ENCODE data around the gene FBLN1.
"Not testable (repeated sequence)": the region's sequence is repeated elsewhere in the genome, so short reads cannot be mapped to it uniquely, and the experiment has no call there.

The FBLN1 gene

GRCh38 chr22:45612940-45613339, 110.3 kb downstream of the FBLN1 start:
- DNase-seq (ENCODE audit: low spot score), result no peak

DNA sequence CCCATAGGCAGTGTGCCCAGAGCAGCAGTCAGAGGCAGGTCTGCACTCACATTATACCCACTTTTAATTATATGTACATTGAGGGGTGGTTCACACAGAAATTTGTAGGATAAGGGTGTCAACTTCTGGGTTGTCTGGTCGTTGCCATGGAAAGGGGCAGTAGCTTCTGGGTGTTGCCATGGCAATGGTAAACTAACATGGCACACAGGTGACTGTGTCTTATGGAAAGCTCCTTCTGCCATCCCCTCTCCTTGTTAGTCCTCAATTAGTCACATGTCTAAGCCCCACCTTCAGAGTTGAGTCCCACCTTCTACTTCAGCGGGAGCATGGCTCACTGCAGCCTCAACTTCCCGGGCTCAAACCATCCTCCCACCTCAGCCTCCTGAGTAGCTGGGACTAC, 112.7 kb downstream of the FBLN1 start:
- no peak for DNase-seq (ENCODE audit: low spot score)

GRCh38 chr22:45616432-45616831, 113.7 kb downstream of the FBLN1 start:
- no peak for DNase-seq (ENCODE audit: low spot score)

DNA sequence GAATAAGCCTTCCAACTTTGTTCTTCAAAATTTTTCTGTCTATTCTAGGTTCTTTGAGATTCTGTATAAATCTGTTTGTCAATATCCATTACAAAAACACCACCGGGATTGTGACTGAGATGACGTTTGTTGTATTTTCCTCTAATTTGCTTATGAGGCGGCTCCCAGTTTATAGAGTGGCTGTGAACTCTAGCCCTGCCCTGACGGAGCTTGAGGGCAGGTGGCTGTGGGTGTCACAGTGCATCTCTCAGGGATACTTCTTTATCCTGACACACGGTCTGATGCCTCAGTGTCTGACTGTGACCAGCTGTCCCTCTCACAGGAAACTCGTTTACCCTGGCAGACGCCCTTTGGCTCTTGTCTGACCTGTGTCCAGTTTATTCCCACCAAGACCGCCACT, 115.3 kb downstream of the FBLN1 start:
- DNase-seq (ENCODE audit: low spot score), result no peak

- DNase-seq (ENCODE audit: low spot score), result no peak
Observed at GRCh38 chr22:45620706-45621105, 118.0 kb downstream of the FBLN1 start.

DNA sequence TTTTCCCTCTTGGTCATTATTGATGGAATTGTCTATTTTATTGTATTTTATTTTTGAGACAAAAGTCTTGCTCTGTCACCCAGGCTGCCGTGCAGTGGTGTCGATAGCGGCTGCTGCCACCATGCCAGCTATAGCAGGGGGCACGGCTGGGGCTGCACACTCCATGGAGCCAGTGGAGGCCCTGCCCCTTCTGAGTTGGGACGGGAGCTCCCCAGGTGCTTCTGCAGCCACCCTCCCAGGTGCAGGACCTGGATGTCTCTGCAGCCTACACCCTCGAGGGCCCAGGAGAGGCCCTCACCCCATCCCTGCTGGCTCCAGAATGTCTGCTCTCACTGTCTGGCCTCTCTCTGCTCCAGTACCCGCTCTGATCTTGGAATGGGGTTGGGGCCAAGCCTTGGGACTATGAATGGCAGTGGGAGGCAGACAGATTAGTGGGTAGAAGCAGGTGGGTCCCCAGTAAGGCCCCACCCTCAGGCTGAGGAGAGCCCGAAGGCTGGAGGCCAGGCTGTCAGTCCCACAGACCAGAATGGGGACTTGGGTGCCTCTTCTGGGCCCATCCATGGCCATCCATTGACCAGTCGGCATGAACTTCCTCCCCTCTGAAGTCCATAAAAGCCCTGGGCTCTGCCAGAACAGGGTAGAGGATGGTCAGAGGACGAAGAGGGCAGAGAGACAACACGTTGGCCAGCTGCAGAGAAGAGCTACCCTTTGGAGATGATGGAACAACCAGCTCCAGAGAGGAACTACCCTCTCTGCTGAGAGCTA, 119.3 kb downstream of the FBLN1 start:
- no peak for DNase-seq (ENCODE audit: low spot score)

DNA sequence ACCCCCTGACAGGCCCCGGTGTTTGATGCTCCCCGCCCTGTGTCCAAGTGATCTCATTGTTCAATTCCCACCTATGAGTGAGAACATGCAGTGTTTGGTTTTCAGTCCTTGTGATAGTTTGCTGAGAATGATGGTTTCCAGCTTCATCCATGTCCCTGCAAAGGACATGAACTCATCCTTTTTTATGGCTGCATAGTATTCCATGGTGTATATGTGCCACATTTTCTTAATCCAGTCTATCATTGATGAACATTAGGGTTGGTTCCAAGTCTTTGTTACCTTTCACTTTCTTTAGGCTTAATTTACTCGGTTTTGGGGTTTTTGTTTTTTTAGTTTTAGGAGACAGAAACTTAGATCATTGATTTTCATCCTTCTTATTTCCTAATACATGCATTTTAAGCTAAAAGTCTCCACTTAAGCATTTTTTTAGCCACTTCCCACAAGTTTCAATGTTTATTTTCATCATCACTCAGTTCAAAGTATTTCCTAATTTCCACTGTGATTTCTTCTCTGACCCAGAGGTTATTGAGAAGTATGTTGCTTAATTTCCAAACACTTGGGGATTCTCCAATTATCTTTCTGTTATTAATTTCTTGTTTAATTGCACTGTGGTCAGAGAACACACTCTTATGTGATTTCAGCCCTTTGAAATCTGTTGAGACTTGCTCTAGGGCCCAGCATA, 120.9 kb downstream of the FBLN1 start:
- DNase-seq (ENCODE audit: low spot score), result not testable (repeated sequence)

GRCh38 chr22:45626198-45626651, 123.5 kb downstream of the FBLN1 start:
- DNase-seq (ENCODE audit: low spot score), result no peak

GRCh38 chr22:45627489-45628233, 125.0 kb downstream of the FBLN1 start:
- no peak for DNase-seq (ENCODE audit: low spot score)

- no peak for DNase-seq (ENCODE audit: low spot score)
Observed at GRCh38 chr22:45628515-45628914, 125.8 kb downstream of the FBLN1 start.

DNA sequence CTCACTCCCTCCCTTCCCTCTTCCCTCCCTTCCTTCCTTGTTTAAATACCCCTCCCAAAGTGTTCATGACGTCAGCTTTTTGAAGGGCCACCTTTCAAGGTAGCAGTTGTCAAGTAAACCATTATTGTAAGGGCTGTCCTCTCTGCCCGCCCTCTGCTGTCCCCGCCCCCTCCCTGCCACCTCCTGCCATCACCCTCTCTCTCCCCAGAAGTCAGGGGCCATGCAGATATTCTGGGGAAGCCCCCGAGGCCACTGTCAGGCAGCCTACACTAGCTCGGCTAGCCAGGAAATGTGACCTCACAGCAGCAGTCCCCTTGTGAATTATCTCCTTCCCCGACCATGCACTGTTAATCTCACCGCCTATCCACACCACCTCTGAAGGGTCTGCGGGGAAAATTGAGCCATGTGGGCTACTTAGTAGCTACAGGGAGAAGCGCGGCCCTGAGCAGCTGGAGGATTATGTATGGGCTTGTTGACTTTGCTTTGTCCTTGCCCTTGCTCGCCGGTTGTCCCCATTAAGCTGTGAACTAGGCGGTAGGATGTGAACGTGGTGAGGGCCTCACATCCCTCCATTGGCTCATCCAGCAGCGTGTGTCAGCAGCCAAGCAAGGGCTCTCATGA, 126.9 kb downstream of the FBLN1 start:
- no peak for DNase-seq (ENCODE audit: low spot score)

DNA sequence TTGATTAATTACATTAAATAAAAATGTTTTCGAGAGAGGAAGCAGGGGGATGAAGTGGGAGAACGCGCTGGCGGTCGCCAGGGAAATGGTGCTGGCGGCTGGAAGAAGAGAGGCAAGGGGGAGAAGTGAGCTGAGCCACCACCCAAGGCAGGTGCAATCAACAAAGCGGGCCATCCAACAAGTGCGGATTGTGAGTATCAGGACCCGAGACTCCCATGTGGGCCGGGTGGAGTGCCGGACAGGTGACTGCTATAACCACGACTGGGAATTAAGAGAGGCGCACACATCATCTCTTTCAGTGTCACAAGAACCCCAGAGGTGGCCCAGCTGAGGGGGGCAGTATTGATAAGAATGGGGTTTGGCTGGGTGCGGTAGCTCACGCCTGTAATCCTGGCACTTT, 127.8 kb downstream of the FBLN1 start:
- no peak for DNase-seq (ENCODE audit: low spot score)

DNA sequence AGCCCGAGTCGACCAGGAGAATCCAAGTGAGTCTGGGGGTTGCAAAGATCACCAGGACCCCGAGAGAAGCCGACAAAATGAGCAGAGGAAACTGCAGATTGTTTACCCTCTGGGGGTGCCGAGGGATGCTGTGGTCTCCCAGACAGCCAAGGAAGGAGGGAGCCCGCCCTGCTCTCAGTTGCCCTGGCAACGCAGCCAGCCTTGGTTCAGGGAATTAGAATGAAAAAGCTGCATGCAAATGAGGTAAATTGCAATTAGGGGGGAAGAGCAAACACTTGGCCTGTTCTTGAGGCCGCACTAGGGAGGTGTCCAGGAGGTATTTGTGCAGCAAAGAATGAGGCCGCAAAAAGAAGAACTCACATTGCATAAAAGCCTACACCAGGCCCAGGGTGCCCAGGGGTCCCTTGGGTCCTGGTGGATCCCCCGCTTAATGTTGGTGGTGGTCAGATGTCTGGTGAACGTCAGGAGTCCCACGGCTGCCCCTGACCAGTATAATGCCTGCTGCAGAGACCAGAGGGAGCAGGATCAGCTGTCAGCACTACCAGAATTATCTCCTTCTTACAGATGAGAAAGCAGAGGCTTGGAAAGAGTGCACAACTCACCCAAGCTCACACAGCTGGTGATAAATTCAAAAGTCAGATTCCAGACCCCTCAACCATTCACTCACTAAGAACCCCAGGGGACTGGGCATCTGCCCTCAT, 128.6 kb downstream of the FBLN1 start:
- DNase-seq (ENCODE audit: low spot score), result no peak

DNA sequence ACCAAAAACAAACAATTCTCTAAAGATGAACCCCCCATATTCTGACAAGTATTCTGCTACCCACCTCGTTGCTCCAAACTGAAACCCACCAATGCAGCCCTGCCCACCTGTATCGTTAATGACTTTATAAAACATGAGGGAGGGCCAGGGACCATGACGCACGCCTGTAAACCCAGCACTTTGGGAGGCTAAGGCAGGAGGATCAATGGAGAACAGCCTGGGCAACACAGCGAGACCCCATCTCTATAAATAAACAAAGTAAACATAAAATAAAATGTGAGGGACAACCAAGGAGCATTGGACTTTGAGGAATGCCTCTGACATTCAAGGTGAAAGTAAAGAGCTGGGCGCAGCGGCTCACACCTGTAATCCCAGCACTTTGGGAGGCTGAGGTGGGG, 129.2 kb downstream of the FBLN1 start:
- DNase-seq (ENCODE audit: low spot score), result no peak

DNA sequence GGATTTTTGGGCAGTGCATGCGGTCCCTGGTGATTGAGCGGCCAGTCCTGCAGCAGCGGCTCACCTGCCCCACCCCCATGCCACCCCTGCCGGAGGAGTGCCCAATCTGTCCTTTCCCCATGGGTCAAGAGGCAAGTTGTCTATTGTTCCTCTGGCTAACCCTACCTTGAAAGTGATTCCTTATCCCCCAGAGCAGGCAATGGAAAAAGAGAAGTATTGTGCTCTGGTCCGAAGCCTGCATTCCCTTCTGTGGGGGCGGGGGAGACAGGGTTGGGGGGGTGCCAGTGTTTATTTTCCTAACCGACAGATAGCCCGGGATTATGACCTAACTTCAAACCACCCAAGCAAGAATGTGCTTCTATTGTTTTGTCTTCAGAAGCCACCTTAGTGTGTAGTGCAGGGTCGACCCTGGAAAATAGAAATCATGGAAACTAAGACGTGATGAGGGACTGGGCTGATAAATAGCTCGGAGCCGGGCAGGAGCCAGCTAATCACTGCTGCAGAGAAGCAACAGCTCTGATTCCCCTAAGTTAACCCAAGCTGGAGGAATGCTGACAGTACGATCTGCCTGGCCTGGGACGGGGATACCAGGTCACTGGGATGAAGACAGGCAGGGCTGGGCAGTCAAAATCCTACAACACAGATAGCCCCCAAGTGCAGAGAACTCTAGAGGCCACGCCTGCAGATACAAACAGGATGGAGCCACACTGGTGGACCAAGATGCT, 130.3 kb downstream of the FBLN1 start:
- DNase-seq (ENCODE audit: low spot score), result no peak

DNA sequence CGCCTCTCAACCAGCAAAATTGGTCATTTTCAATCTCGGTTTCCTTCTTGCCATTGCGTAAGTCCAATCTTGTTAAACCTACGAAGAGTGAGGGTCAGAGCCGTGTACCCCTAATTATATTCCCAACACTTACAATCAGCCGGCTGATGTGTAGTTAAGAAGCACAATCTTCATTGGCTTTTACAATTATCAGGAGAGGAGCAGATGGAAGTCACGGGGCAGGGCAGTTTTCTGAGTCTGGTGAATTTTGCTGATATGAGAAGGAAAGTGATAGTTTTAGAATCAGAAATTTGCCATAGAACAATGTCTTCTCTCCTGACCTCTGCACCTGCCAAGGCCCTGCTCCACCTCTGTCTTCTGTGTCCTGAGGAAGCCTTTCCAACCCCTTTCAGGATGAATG, 134.0 kb downstream of the FBLN1 start:
- DNase-seq (ENCODE audit: low spot score), result no peak

GRCh38 chr22:45638197-45638596, 135.5 kb downstream of the FBLN1 start:
- no peak for DNase-seq (ENCODE audit: low spot score)

GRCh38 chr22:45638834-45639746, 136.4 kb downstream of the FBLN1 start:
- peak; percentile 85 for DNase-seq (ENCODE audit: low spot score)

DNA sequence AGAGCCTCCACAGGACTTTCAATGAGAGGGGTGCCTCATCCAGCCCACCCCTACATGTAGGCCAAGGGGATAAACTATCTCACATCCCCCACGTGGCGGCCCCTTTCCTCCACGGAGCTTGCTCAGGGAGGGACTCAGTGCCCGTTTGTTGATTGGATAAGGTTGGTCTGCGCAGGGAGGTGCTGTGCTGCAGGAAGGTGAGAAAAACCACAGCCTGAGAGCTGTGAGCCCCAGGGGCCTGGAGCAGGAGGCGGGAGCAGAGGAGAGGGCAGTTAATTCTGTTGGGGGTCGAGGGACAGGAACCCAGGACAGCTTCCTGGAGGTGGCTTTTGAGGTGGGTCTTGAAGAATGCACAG, 137.0 kb downstream of the FBLN1 start:
- no peak for DNase-seq (ENCODE audit: low spot score)

DNA sequence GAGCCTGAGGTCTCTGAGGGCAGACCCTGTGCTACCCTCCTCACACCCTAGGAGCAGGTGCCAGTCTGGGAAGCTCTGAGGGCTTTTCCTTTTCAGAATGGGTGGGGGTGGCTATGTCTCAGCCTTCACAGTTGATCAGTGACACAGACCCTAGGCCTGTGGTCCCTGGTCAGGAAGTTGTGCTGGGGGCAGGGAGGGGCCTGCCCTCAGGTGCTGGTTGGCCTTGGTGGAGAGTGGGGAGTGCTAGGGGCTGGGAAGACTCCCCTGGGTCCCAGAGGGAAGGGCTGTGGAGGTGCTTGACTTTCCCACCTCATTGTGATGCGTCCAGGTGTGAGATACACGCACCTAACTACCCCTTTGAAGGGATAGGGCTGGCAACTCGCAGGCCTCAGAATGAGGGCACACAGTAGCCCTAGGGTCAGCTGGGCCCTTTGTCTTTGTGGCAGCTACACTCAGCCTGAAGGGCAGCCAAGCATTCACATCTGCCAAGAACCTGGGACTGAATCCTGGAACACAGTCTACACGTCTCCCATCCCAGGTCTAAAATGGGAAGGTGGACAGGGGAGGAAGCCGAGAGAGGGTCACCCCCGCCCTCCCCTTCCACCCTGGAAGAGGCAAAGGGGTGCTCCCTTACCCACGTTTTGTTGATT, 137.7 kb downstream of the FBLN1 start:
- no peak for DNase-seq (ENCODE audit: low spot score)
